SU-DHL-6 (cell line): ENCODE results near the gene DNAL4.

ENCODE experiments used
- H2AFZ ChIP-seq: fragments of 200-600 bp; sonication (generic); 2 replicates; pipeline ENCODE4 v1.6.1; 2014; ENCODE audit warnings: low read depth, mild to moderate bottlenecking, moderate library complexity, mixed read lengths, antibody characterized with exemption, low read length; ENCODE audit not compliant: severe bottlenecking
- H3F3A ChIP-seq: fragments of 200-600 bp; shearing (Covaris generic); 2 replicates; pipeline ENCODE4 v1.6.0; 2016; ENCODE audit warnings: antibody characterized with exemption, mild to moderate bottlenecking; ENCODE audit not compliant: insufficient read depth
- H3K27ac ChIP-seq: fragments of 200-600 bp; sonication (generic); 2 replicates; pipeline ENCODE4 v1.5.1; 2016; ENCODE audit warnings: low read depth, mild to moderate bottlenecking, low read length, moderate library complexity, mixed read lengths
- H3K27me3 ChIP-seq: fragments of 200-600 bp; sonication (generic), shearing (Covaris generic); 2 replicates; pipeline ENCODE4 v1.6.0; 2014; ENCODE audit warnings: mild to moderate bottlenecking, low read length
- H3K36me3 ChIP-seq: fragments of 200-600 bp; sonication (generic); 2 replicates; pipeline ENCODE4 v1.6.1; 2014; ENCODE audit warnings: mild to moderate bottlenecking, low read length, mixed read lengths
- H3K4me2 ChIP-seq: fragments of 300-600, 200-600 bp; shearing (Covaris generic), sonication (generic); 2 replicates; pipeline ENCODE4 v1.6.0; 2014; ENCODE audit warnings: low read length, low read depth, mild to moderate bottlenecking; ENCODE audit not compliant: poor library complexity, severe bottlenecking
- H3K4me3 ChIP-seq: fragments of 200-600 bp; sonication (generic); 2 replicates; pipeline ENCODE4 v1.5.1; 2014; ENCODE audit warnings: antibody characterized with exemption, low read length, mild to moderate bottlenecking, mixed read lengths; ENCODE audit not compliant: insufficient read depth, poor library complexity, severe bottlenecking
- H3K79me2 ChIP-seq: fragments of 200-600 bp; sonication (generic); 2 replicates; pipeline ENCODE4 v1.6.1; 2014; ENCODE audit warnings: mild to moderate bottlenecking, low read length, moderate library complexity; ENCODE audit not compliant: insufficient read depth
- H3K9ac ChIP-seq: fragments of 200-600 bp; sonication (generic); 2 replicates; pipeline ENCODE4 v1.7.0; 2014; ENCODE audit warnings: mild to moderate bottlenecking, low read length
- H3K9me2 ChIP-seq: fragments of 200-600 bp; sonication (generic); replicated peaks from 2 replicates; pipeline ENCODE4 v1.6.1; 2014; ENCODE audit warnings: low read length; ENCODE audit not compliant: insufficient read depth
- H3K9me3 ChIP-seq: fragments of 200-600 bp; sonication (generic); 2 replicates; pipeline ENCODE4 v1.6.1; 2014; ENCODE audit warnings: low read length, mixed read lengths; ENCODE audit not compliant: insufficient read depth
- H4K20me1 ChIP-seq: fragments of 200-600 bp; sonication (generic); 2 replicates; pipeline ENCODE4 v1.6.1; 2014; ENCODE audit warnings: low read depth, mild to moderate bottlenecking, antibody characterized with exemption, low read length, moderate library complexity, mixed read lengths
- EZH2phosphoT487 ChIP-seq: fragments of 200-600 bp; sonication (generic), shearing (Covaris generic); conservative IDR thresholded peaks from 2 replicates; pipeline ENCODE4 v1.6.1; 2018; ENCODE audit warnings: mild to moderate bottlenecking, antibody characterized with exemption, low read length, moderate library complexity, mixed read lengths
- TF ChIP-seq, protein P1 (sequence below): fragments of 200-600 bp; sonication (generic); IDR thresholded peaks from one replicate; pipeline ENCODE4 v1.5.1; 2017; ENCODE audit warnings: antibody characterized with exemption, mild to moderate bottlenecking, low read length, moderate library complexity; ENCODE audit not compliant: insufficient read depth, poor library complexity, severe bottlenecking

The DNAL4 gene

DNA sequence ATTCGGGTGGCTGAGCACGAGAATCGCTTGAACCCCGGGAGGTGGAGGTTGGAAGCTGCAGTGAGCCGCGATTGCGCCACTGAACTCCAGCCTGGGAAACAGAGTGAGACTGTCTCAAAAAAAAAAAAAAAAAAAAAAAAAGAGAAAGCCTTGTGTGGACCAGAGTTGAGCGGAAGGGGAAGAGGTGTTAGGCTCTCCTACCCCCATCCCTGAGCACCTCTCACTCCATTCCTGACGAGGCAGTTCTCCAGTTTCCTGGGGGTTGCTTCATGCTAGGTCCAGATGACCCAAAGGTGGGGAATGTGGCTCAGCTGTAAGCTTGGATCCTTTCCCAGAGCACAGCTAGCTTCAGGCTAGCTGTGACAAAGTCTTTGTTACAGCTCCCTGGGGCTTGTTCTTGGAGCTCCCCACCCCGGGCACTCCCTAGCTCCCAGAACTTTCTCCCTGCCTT, 8.8 kb upstream of the DNAL4 start:
- no peak overlapping the region for H2AFZ ChIP-seq

DNA sequence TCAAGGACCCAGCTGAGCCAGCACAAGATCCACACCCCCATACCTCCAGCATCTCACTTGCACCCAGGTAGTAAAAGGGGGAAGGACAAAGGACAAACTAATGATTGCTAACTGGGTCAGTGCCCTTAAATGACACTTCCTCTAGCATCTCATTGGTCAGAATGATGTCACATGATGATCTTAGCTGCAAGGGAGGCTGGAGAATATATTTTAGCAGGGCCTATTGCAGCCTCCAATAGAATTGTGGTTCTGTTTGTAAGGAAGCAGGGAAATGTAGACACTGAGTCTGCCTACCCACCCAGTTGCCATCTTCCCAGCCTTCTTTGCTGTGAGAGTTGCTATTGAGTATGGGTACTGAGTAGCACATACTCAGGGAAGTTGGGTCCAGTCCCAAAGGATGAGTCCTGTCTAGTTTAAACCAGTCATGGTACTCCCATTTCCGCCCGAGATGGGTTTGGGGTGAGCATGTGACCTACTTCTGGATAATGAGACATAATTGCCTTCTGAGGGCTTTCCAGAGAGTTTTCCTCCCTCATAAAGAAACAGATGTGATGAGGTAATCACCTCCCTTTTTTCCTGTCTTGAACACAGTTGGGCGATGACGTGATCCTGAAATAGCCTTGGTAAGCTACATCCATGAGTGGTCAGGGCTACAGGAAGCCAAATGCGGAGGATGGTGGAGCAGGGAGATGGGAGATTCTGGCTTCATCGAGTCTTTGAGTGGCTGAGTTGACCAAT, 5.5 kb upstream of the DNAL4 start:
- H3K27me3 ChIP-seq, result no peaks in the 10 kb centered on the region
- H3K9me2 ChIP-seq, result no peaks in the 10 kb centered on the region
- no peak overlapping the region for H3K27ac ChIP-seq
- H2AFZ ChIP-seq, result no peak overlapping the region
- no peak overlapping the region for H3K9ac ChIP-seq
- H3K4me2 ChIP-seq, result no peak overlapping the region
- no peaks in the 10 kb centered on the region for H4K20me1 ChIP-seq
- no peak for TF ChIP-seq EZH2phosphoT487
- TF ChIP-seq, protein P1, sequence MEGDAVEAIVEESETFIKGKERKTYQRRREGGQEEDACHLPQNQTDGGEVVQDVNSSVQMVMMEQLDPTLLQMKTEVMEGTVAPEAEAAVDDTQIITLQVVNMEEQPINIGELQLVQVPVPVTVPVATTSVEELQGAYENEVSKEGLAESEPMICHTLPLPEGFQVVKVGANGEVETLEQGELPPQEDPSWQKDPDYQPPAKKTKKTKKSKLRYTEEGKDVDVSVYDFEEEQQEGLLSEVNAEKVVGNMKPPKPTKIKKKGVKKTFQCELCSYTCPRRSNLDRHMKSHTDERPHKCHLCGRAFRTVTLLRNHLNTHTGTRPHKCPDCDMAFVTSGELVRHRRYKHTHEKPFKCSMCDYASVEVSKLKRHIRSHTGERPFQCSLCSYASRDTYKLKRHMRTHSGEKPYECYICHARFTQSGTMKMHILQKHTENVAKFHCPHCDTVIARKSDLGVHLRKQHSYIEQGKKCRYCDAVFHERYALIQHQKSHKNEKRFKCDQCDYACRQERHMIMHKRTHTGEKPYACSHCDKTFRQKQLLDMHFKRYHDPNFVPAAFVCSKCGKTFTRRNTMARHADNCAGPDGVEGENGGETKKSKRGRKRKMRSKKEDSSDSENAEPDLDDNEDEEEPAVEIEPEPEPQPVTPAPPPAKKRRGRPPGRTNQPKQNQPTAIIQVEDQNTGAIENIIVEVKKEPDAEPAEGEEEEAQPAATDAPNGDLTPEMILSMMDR, result no peak
- H3K36me3 ChIP-seq, result no peaks in the 10 kb centered on the region
- no peaks in the 10 kb centered on the region for H3K79me2 ChIP-seq
- H3K9me3 ChIP-seq, result peaks cover 9% of the 10 kb centered on the region; the same call in 1 of the 2 replicates
- H3F3A ChIP-seq, result no peaks in the 10 kb centered on the region
- H3K4me3 ChIP-seq, result no peak overlapping the region

More for the DNA sequence above, 8.8 kb upstream of the DNAL4 start:
- H3K4me3 ChIP-seq, result no peak overlapping the region
- H3F3A ChIP-seq, result no peaks in the 10 kb centered on the region
- H3K27ac ChIP-seq, result no peak overlapping the region
- H3K9ac ChIP-seq, result no peak overlapping the region
- no peaks in the 10 kb centered on the region for H4K20me1 ChIP-seq
- peaks cover 9% of the 10 kb centered on the region; the same call in 1 of the 2 replicates for H3K9me3 ChIP-seq
- no peaks in the 10 kb centered on the region for H3K9me2 ChIP-seq
- H3K4me2 ChIP-seq, result no peak overlapping the region
- no peaks in the 10 kb centered on the region for H3K27me3 ChIP-seq
- H3K79me2 ChIP-seq, result no peaks in the 10 kb centered on the region
- TF ChIP-seq EZH2phosphoT487, result no peak
- TF ChIP-seq, protein P1, result no peak
- no peaks in the 10 kb centered on the region for H3K36me3 ChIP-seq

DNA sequence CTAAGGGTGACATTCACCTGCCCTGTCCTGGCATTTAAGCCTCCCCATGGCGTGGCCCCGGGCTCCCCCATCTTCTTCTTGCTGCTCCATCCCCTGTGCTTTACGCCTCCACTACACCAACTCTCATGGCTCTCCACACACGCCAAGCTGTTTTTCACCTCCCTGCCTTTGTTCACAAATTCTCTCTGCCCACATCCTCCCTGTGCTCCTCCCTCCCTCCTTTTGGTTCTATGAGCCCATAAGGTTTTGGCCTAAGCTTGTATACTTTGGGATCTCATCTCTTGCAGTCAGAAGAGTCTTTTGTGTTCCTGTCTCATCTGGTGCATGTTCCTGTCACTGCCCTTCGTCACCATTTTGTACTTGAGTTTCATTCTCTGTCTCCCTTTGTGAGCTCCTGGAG, 4.6 kb upstream of the DNAL4 start:
- H3F3A ChIP-seq, result 0 out of 2 replicates have a peak, but pooled peaks cover under 1% of the 10 kb centered on the region
- no peak overlapping the region for H3K27ac ChIP-seq
- no peaks in the 10 kb centered on the region for H3K9me2 ChIP-seq
- H3K79me2 ChIP-seq, result no peaks in the 10 kb centered on the region
- TF ChIP-seq, protein P1, result no peak
- no peak for TF ChIP-seq EZH2phosphoT487
- H3K9ac ChIP-seq, result no peak overlapping the region
- no peak overlapping the region for H3K4me2 ChIP-seq
- no peaks in the 10 kb centered on the region for H4K20me1 ChIP-seq
- no peaks in the 10 kb centered on the region for H3K36me3 ChIP-seq
- H3K4me3 ChIP-seq, result no peak overlapping the region
- H3K27me3 ChIP-seq, result no peaks in the 10 kb centered on the region
- H3K9me3 ChIP-seq, result peaks cover 9% of the 10 kb centered on the region; the same call in 1 of the 2 replicates
- H2AFZ ChIP-seq, result no peak overlapping the region
